Osteocyte (in vitro differentiated cells): ENCODE measurements around the gene ZDHHC9. TPM values are rescaled to one million over a fixed set of nuclear protein-coding genes. Genes with fewer than 3 reads are reported as not detected.

ENCODE experiments used
- DNase-seq: peaks from one replicate; pipeline ENCODE4 v3.0.0; 2021; ENCODE audit warnings: mixed read lengths; ENCODE audit not compliant: unreplicated experiment; ENCODE audit errors: extremely low spot score
- H3K27ac Mint-ChIP-seq: one replicate; pipeline ENCODE4 v1.8.0; 2021; ENCODE audit warnings: mild to moderate bottlenecking, mixed read lengths; ENCODE audit not compliant: unreplicated experiment
- H3K27me3 Mint-ChIP-seq: one replicate; pipeline ENCODE4 v1.8.0; 2021; ENCODE audit warnings: mixed read lengths; ENCODE audit not compliant: unreplicated experiment
- H3K36me3 Mint-ChIP-seq: one replicate; pipeline ENCODE4 v1.8.0; 2021; ENCODE audit warnings: mixed read lengths; ENCODE audit not compliant: unreplicated experiment
- H3K4me1 Mint-ChIP-seq: one replicate; pipeline ENCODE4 v1.8.0; 2021; ENCODE audit warnings: mixed read lengths; ENCODE audit not compliant: unreplicated experiment
- H3K4me3 Mint-ChIP-seq: one replicate; pipeline ENCODE4 v1.8.0; 2021; ENCODE audit warnings: mild to moderate bottlenecking, moderate library complexity, mixed read lengths; ENCODE audit not compliant: unreplicated experiment
- H3K9me3 Mint-ChIP-seq: one replicate; pipeline ENCODE4 v1.8.0; 2021; ENCODE audit warnings: mixed read lengths; ENCODE audit not compliant: unreplicated experiment
- CTCF ChIP-seq: fragments of 200-600 bp; sonication (generic); IDR thresholded peaks from 2 replicates; pipeline ENCODE4 v1.5.0; 2021; ENCODE audit warnings: antibody characterized with exemption, mild to moderate bottlenecking, moderate library complexity
- total RNA-seq: library from RNA; stranded (reverse); gene quantifications from 2 replicates; pipeline ENCODE4 v1.2.1, GENCODE V29; 2021

The ZDHHC9 gene
- total RNA-seq, 1 donor from 2014 or later: 32.2 TPM

DNA sequence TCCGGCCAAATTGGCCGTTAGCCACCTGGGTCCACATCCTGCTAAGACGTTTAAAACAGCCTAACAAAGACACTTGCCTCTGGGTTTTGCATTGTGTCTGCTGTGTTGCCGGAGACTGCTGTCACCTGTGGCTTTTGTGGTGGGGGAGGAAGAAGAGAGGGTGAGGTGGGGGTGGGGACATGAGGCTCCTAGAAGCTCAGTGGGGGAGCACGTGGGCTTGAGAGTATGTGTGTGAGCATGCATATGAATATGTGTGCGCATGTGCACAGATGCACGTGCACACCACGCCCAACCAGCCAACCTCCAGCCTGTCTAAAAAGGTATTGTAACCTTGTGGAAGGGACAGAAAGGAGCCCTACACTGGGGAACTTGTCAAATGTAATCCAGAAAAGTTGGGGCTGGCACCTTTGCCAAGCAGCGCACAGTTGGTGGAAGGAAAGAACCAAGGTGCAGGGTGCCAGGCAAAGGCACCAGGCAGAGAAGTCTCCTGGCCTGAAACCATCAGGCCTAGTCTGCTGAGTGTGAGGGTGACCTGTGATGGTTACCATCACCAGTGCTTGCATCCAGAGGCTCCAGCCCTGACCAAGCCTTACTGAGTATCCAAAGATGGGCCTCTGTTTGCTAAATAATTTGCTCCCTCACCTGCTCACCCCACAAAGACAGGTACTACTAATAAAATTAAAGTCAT lies 74.1 kb downstream of the ZDHHC9 start:
- H3K36me3 Mint-ChIP-seq: no peaks in the 10 kb centered on the region
- no peaks in the 10 kb centered on the region for H3K4me1 Mint-ChIP-seq
- no peak overlapping the region for H3K27ac Mint-ChIP-seq
- H3K9me3 Mint-ChIP-seq: no peaks in the 10 kb centered on the region
- H3K27me3 Mint-ChIP-seq: no peaks in the 10 kb centered on the region
- no peak for TF ChIP-seq CTCF
- H3K4me3 Mint-ChIP-seq: no peak overlapping the region
- DNase-seq: no peak

DNA sequence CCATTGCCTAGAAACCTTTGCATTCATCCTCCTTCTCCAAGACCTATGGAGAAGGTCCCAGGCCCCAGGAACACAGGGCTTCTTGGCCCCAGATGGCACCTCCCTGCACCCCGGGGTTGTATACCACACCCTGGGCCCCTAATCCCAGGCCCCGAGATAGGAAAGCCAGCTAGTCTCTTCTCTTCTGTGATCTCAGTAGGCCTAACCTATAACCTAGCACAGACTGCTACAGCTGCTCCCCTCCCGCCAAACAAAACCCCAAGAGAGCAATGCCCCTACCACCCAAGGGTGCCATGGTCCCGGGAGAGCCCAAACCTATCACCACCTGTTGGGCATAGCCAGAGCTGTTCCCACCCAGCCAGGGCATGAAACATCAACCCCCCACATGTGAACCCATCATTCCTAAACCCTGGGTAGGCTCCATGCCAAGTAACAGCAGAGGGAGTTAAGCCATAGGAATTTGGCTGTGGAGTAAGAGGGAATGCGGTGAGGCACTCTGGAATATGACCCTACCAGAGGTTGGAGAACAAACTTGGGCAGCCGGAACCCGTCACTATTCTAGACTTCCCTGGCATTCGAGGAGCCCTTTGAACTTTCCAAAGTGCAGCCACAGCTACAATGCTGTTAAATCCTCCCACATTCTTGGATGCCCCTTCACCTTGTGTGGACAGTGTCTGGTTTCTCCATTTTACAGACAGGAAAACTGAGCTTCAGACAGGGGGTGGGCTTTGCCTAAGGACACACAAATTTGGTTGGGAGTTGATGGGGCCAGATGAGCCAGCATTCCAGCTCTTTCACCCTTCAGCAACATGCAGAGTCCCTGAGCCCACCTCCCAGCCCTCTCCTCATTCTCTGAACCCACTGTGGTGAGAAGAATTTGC lies 74.9 kb downstream of the ZDHHC9 start:
- TF ChIP-seq CTCF: no peak
- H3K4me3 Mint-ChIP-seq: no peak overlapping the region
- H3K27ac Mint-ChIP-seq: no peak overlapping the region
- H3K4me1 Mint-ChIP-seq: no peaks in the 10 kb centered on the region
- no peaks in the 10 kb centered on the region for H3K36me3 Mint-ChIP-seq
- no peak for DNase-seq
- no peaks in the 10 kb centered on the region for H3K27me3 Mint-ChIP-seq
- no peaks in the 10 kb centered on the region for H3K9me3 Mint-ChIP-seq

DNA sequence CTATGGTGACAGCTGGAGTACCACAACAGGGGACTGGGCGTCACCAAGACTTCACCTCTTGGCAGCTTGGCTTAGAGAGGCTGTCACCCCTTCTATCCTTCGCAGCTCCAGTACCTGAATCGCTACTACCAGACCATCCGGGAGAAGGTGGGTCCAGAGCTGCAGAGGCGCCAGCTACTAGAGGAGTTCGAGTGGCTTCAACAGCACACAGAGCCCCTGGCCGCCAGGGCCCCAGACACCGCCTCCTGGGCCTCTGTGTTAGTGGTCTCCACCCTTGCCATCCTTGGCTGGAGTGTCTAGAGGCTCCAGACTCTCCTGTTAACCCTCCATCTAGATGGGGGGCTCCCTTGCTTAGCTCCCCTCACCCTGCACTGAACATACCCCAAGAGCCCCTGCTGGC lies 75.5 kb downstream of the ZDHHC9 start:
- no peak for TF ChIP-seq CTCF
- H3K27ac Mint-ChIP-seq: no peak overlapping the region
- no peaks in the 10 kb centered on the region for H3K4me1 Mint-ChIP-seq
- peaks cover 2% of the 10 kb centered on the region for H3K27me3 Mint-ChIP-seq
- no peaks in the 10 kb centered on the region for H3K36me3 Mint-ChIP-seq
- H3K9me3 Mint-ChIP-seq: no peaks in the 10 kb centered on the region
- no peak overlapping the region for H3K4me3 Mint-ChIP-seq
- DNase-seq: no peak

DNA sequence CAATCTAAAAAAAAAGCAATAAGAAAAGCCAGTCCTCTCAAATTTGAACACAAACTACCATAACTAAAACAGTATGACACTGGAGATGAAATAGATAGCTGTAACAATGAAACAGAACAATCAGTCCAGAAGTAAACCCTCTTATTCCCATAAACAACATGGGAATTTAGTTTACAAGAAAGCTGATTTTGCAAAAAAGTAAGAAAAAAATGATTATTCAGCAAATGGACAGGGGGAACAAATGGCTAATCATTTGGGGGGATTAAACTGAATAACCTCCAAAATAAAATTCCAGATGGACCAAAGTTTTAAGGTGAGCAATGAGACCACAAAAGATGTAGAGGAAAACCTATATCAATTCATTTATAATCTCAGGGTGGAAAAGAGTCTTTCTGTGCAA lies 80.0 kb downstream of the ZDHHC9 start:
- Mint-ChIP-seq H3K36me3 (no peaks in the 10 kb centered on the region), H3K9me3 (no peaks in the 10 kb centered on the region), H3K4me1 (no peaks in the 10 kb centered on the region), H3K27me3 (peaks cover 2% of the 10 kb centered on the region), H3K27ac (no peak overlapping the region), H3K4me3 (no peak overlapping the region)
- TF ChIP-seq CTCF: no peak
- DNase-seq: no peak

DNA sequence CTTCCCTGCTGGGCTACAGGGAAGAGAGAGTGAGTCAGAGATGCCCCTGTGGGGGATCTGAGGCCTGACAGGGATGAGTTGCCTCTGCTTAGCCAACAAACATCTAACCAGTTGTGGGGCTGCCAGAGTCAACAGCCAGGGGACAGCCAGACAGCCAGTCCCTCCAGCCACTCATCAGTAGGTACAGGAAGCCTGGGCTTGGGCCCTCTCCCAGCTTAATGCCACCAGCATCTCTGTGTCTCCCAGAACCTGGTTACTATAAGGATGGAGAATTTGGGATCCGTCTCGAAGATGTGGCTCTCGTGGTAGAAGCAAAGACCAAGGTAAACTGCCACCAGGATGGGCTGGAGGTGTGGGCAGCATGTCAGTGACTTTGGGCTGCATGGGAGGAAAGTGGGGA lies 81.2 kb downstream of the ZDHHC9 start:
- no peak for TF ChIP-seq CTCF
- Mint-ChIP-seq H3K4me1 (no peaks in the 10 kb centered on the region), H3K9me3 (no peaks in the 10 kb centered on the region), H3K27ac (no peak overlapping the region), H3K36me3 (no peaks in the 10 kb centered on the region), H3K4me3 (no peak overlapping the region), H3K27me3 (peaks cover 2% of the 10 kb centered on the region)
- no peak for DNase-seq
